OCI-LY7 (cell line): Measurements from ENCODE around the gene XKRX. TPM values are rescaled to one million over a fixed set of nuclear protein-coding genes. Genes with fewer than 3 reads are reported as not detected.

Source experiments
- BruUV-seq: library from RNA; stranded (reverse); fragments of 400-500 nt; replicated peaks from 2 replicates; lab custom pipeline; 2021; lab: Mats Ljungman, UMichigan
- CTCF ChIA-PET: fragments of 300-600 bp; sonication (Branson Sonifier 250); formaldehyde crosslinking; loops from one replicate; lab custom pipeline; 2022; ENCODE audit warnings: antibody characterized with exemption; ENCODE audit not compliant: unreplicated experiment; lab: Charles Lee
- POLR2A ChIA-PET: fragments of 300-600 bp; sonication (Branson Sonifier 250); formaldehyde crosslinking; loops from one replicate; lab custom pipeline; 2022; ENCODE audit warnings: antibody characterized with exemption; lab: Charles Lee
- DNase-seq: peaks from one replicate; pipeline ENCODE4 v3.0.0-alpha.2; 2015; ENCODE audit warnings: low spot score
- H2AFZ ChIP-seq: fragments of 200-600 bp; sonication (generic), shearing (Covaris generic); 2 replicates; pipeline ENCODE4 v1.6.1; 2014; ENCODE audit warnings: mild to moderate bottlenecking, antibody characterized with exemption, low read length, moderate library complexity
- H3K27ac ChIP-seq: fragments of 200-600 bp; sonication (generic); 2 replicates; pipeline ENCODE4 v1.5.1; 2014; ENCODE audit warnings: mixed run types, low read depth, mild to moderate bottlenecking, moderate library complexity, low read length, inconsistent platforms; ENCODE audit not compliant: poor library complexity, severe bottlenecking
- H3K36me3 ChIP-seq: fragments of 200-600 bp; sonication (generic); 2 replicates; pipeline ENCODE4 v1.6.1; 2014; ENCODE audit warnings: mild to moderate bottlenecking, antibody characterized with exemption, low read length, moderate library complexity, mixed read lengths; ENCODE audit not compliant: insufficient read depth
- H3K4me1 ChIP-seq: fragments of 200-600 bp; sonication (generic); 2 replicates; pipeline ENCODE4 v1.5.1; 2014; ENCODE audit warnings: mild to moderate bottlenecking, low read length; ENCODE audit not compliant: insufficient read depth, poor library complexity, severe bottlenecking
- H3K4me2 ChIP-seq: fragments of 200-600 bp; sonication (generic); 2 replicates; pipeline ENCODE4 v1.6.1; 2014; ENCODE audit warnings: mild to moderate bottlenecking, low read length
- H3K4me3 ChIP-seq: fragments of 200-600 bp; sonication (generic); 2 replicates; pipeline ENCODE4 v1.5.1; 2014; ENCODE audit warnings: mild to moderate bottlenecking, low read depth, low read length; ENCODE audit not compliant: poor library complexity, severe bottlenecking
- H3K79me2 ChIP-seq: fragments of 200-600 bp; sonication (generic); 2 replicates; pipeline ENCODE4 v1.6.1; 2016; ENCODE audit warnings: low read depth, mild to moderate bottlenecking, low read length, moderate library complexity, mixed read lengths; ENCODE audit not compliant: insufficient read depth
- H3K9me2 ChIP-seq: fragments of 200-600 bp; sonication (generic); 2 replicates; pipeline ENCODE4 v1.6.1; 2016; ENCODE audit warnings: mild to moderate bottlenecking, low read length, mixed read lengths; ENCODE audit not compliant: insufficient read depth
- H3K9me3 ChIP-seq: fragments of 200-600 bp; sonication (generic); 2 replicates; pipeline ENCODE4 v1.6.1; 2014; ENCODE audit warnings: mild to moderate bottlenecking, mixed run types, low read length, mixed read lengths
- H4K20me1 ChIP-seq: fragments of 200-600 bp; sonication (generic); 2 replicates; pipeline ENCODE4 v1.6.1; 2014; ENCODE audit warnings: mild to moderate bottlenecking, antibody characterized with exemption, low read length, moderate library complexity, mixed read lengths; ENCODE audit not compliant: insufficient read depth
- CTCF ChIP-seq: fragments of 200-600 bp; sonication (generic); conservative IDR thresholded peaks from 2 replicates; pipeline ENCODE4 v1.5.1; 2014; ENCODE audit warnings: mild to moderate bottlenecking, antibody characterized with exemption, low read length, moderate library complexity, mixed read lengths
- EZH2phosphoT487 ChIP-seq: fragments of 200-600 bp; sonication (generic); IDR thresholded peaks from 2 replicates; pipeline ENCODE4 v1.6.1; 2018; ENCODE audit warnings: low read depth, borderline replicate concordance, mild to moderate bottlenecking, mixed run types, antibody characterized with exemption, low read length, moderate library complexity, mixed read lengths
- intact Hi-C: fragments of 100-400 bp; cut with micrococcal nuclease; formaldehyde crosslinking; loops from one replicate; pipeline ENCODE4 v1.10.0; 2022; ENCODE audit not compliant: unreplicated experiment
- total RNA-seq, 2 experiments: library from RNA; depleted of rRNA in 1 of 2; stranded (reverse); fragments of >200 nt in 1 of 2; shearing (Covaris generic) in 1 of 2; gene quantifications; 2 replicates each; pipeline ENCODE4 v1.2.3, GENCODE V29; 2014 to 2022

The XKRX gene
- total RNA-seq, 2 experiments from 2014 or later: 6.4 to 8.4 TPM

DNA sequence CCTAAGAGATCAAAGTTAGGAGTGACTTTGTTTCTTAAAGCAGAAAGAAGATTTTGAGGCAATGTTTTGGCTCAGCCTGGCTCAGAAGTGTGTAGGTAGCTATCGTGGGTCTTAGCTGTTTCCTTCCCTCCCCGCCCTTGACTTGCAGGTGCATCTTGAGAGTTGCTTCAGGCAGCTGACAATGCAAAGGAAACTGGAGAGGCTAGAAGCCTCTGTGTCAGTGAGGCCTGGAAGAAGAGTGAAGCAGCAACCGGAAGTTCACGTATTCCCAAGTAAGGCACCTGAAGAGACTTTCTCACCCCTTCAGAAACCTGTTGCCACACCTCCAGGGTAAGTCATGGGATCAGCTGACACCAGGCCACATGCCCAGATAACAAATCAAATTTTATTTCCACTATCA is 10.6 kb upstream of the XKRX start:
- CTCF ChIA-PET: no interaction called here
- H3K79me2 ChIP-seq: no peaks in the 10 kb centered on the region
- intact Hi-C loops: no loop called here
- H3K9me3 ChIP-seq: no peaks in the 10 kb centered on the region
- no peaks in the 10 kb centered on the region for H4K20me1 ChIP-seq
- peak overlapping the region; percentile 49 for H3K27ac ChIP-seq
- no peak overlapping the region for H3K4me3 ChIP-seq
- POLR2A ChIA-PET: interaction anchor here (0.5 to 2.8 kb wide), 4 partner anchors 8 to 34 kb away, joined by 3 to 11 read pairs (median 5); partner anchors contain the start of gene XKRX
- no TSS peak for BruUV-seq
- H2AFZ ChIP-seq: peak overlapping the region; percentile 76; the same call in 1 of the 2 replicates
- H3K4me1 ChIP-seq: peaks cover 16% of the 10 kb centered on the region
- H3K36me3 ChIP-seq: no peaks in the 10 kb centered on the region
- TF ChIP-seq EZH2phosphoT487: no peak
- H3K4me2 ChIP-seq: peak overlapping the region; percentile 48
- no peaks in the 10 kb centered on the region for H3K9me2 ChIP-seq
- peak; percentile 68 for DNase-seq

- no peak overlapping the region for H2AFZ ChIP-seq
- no peaks in the 10 kb centered on the region for H3K9me2 ChIP-seq
- intact Hi-C loops: no loop called here
- H3K27ac ChIP-seq: no peak overlapping the region
- H3K4me2 ChIP-seq: no peak overlapping the region
- ChIA-PET CTCF (interaction anchor here (0.6 kb wide), 1 partner anchor 23 kb away, joined by 4 read pairs; no protein-coding TSS in a partner anchor), POLR2A (interaction anchor here (1.0 to 1.2 kb wide), 2 partner anchors 19 to 28 kb away, joined by 3 read pairs; no protein-coding TSS in a partner anchor)
- H3K4me1 ChIP-seq: peaks cover 16% of the 10 kb centered on the region
- H4K20me1 ChIP-seq: no peaks in the 10 kb centered on the region
- no peaks in the 10 kb centered on the region for H3K79me2 ChIP-seq
- no TSS peak for BruUV-seq
- no peak overlapping the region for H3K4me3 ChIP-seq
- no peaks in the 10 kb centered on the region for H3K9me3 ChIP-seq
- DNase-seq: no peak
- TF ChIP-seq CTCF (no peak), EZH2phosphoT487 (no peak)
- no peaks in the 10 kb centered on the region; the same call in 1 of the 2 replicates for H3K36me3 ChIP-seq
Measured at GRCh38 chrX:100935767-100936166, 7.0 kb upstream of the XKRX start.

GRCh38 chrX:100931925-100932285 is 3.2 kb upstream of the XKRX start:
- H3K36me3 ChIP-seq: no peaks in the 10 kb centered on the region; the same call in 1 of the 2 replicates
- no peaks in the 10 kb centered on the region for H3K9me2 ChIP-seq
- no peak overlapping the region for H3K4me3 ChIP-seq
- H4K20me1 ChIP-seq: no peaks in the 10 kb centered on the region
- H3K79me2 ChIP-seq: peaks cover 8% of the 10 kb centered on the region
- H3K9me3 ChIP-seq: no peaks in the 10 kb centered on the region
- H3K4me2 ChIP-seq: no peak overlapping the region
- intact Hi-C loops: no loop called here
- peaks cover 11% of the 10 kb centered on the region for H3K4me1 ChIP-seq
- H2AFZ ChIP-seq: no peak overlapping the region
- no TSS peak for BruUV-seq
- CTCF ChIA-PET: no interaction called here
- no peak for TF ChIP-seq CTCF
- no peak for TF ChIP-seq EZH2phosphoT487
- POLR2A ChIA-PET: no interaction called here
- H3K27ac ChIP-seq: no peak overlapping the region
- no peak for DNase-seq
